Measurements from ENCODE around the gene IP6K3. TPM values are rescaled to one million over a fixed set of nuclear protein-coding genes. Genes with fewer than 3 reads are reported as not detected.

IP6K3 gene
- polyA plus RNA-seq, 1 experiment: 0.75 TPM

- POLR2A ChIA-PET: no interaction called here
- TF ChIP-seq CTCF (IDR thresholded peaks at IDR 0.05; ENCODE audit: insufficient read depth, low read depth, low read length): no peak
- peaks cover 18% of the 10 kb centered on the region for H3K36me3 ChIP-seq (ENCODE audit: control insufficient read depth, insufficient read depth, low read length)
- no peak for DNase-seq (ENCODE audit: low read depth)
- H3K27me3 ChIP-seq (ENCODE audit: control insufficient read depth, insufficient read depth, low read length): no peaks in the 10 kb centered on the region
- CTCF ChIA-PET: interaction anchor here (1.2 to 3.5 kb wide), 4 partner anchors 10 to 105 kb away, joined by 3 to 15 read pairs (median 6); no protein-coding TSS in a partner anchor
- H3K4me3 ChIP-seq (ENCODE audit: low read depth, low read length): no peak overlapping the region
These were observed 51.2 kb downstream of the IP6K3 start for GRCh38 chr6:33695451-33695887.

GRCh38 chr6:33694977-33695376 lies 51.7 kb downstream of the IP6K3 start:
- no peak for DNase-seq (ENCODE audit: low read depth)
- ChIA-PET CTCF (interaction anchor here (1.2 to 3.5 kb wide), 4 partner anchors 10 to 105 kb away, joined by 3 to 15 read pairs (median 6); no protein-coding TSS in a partner anchor), POLR2A (no interaction called here)
- TF ChIP-seq CTCF (IDR thresholded peaks at IDR 0.05; ENCODE audit: insufficient read depth, low read depth, low read length): no peak
- Histone ChIP-seq H3K27me3 (ENCODE audit: control insufficient read depth, insufficient read depth, low read length) (no peaks in the 10 kb centered on the region), H3K36me3 (ENCODE audit: control insufficient read depth, insufficient read depth, low read length) (peaks cover 21% of the 10 kb centered on the region), H3K4me3 (ENCODE audit: low read depth, low read length) (no peak overlapping the region)

GRCh38 chr6:33694401-33694931 lies 52.2 kb downstream of the IP6K3 start:
- no peak for TF ChIP-seq CTCF (IDR thresholded peaks at IDR 0.05; ENCODE audit: insufficient read depth, low read depth, low read length)
- no peak overlapping the region for H3K4me3 ChIP-seq (ENCODE audit: low read depth, low read length)
- H3K36me3 ChIP-seq (ENCODE audit: control insufficient read depth, insufficient read depth, low read length): peaks cover 21% of the 10 kb centered on the region
- ChIA-PET POLR2A (no interaction called here), CTCF (interaction anchor here (0.9 to 3.5 kb wide), 7 partner anchors 8 to 111 kb away, joined by 3 to 15 read pairs (median 8); no protein-coding TSS in a partner anchor)
- DNase-seq (ENCODE audit: low read depth): no peak
- no peaks in the 10 kb centered on the region for H3K27me3 ChIP-seq (ENCODE audit: control insufficient read depth, insufficient read depth, low read length)

GRCh38 chr6:33693186-33694105 lies 53.3 kb downstream of the IP6K3 start:
- no peak for DNase-seq (ENCODE audit: low read depth)
- CTCF ChIA-PET: interaction anchor here (0.8 to 3.5 kb wide), 8 partner anchors 9 to 110 kb away, joined by 3 to 15 read pairs (median 6); partner anchors contain the start of gene UQCC2
- Histone ChIP-seq H3K27me3 (ENCODE audit: control insufficient read depth, insufficient read depth, low read length) (no peaks in the 10 kb centered on the region), H3K4me3 (ENCODE audit: low read depth, low read length) (no peak overlapping the region), H3K36me3 (ENCODE audit: control insufficient read depth, insufficient read depth, low read length) (peaks cover 30% of the 10 kb centered on the region)
- POLR2A ChIA-PET: no interaction called here
- TF ChIP-seq CTCF (IDR thresholded peaks at IDR 0.05; ENCODE audit: insufficient read depth, low read depth, low read length): no peak

- POLR2A ChIA-PET: no interaction called here
- DNase-seq (ENCODE audit: low read depth): no peak
These were observed 53.9 kb downstream of the IP6K3 start for GRCh38 chr6:33692760-33693158.

More at GRCh38 chr6:33692760-33693158, 53.9 kb downstream of the IP6K3 start:
- CTCF ChIA-PET: interaction anchor here (0.6 to 3.5 kb wide), 7 partner anchors 8 to 110 kb away, joined by 3 to 15 read pairs (median 8); no protein-coding TSS in a partner anchor
- H3K27me3 ChIP-seq (ENCODE audit: control insufficient read depth, insufficient read depth, low read length): no peaks in the 10 kb centered on the region
- no peak for TF ChIP-seq CTCF (IDR thresholded peaks at IDR 0.05; ENCODE audit: insufficient read depth, low read depth, low read length)
- no peak overlapping the region for H3K4me3 ChIP-seq (ENCODE audit: low read depth, low read length)
- peaks cover 28% of the 10 kb centered on the region for H3K36me3 ChIP-seq (ENCODE audit: control insufficient read depth, insufficient read depth, low read length)

Measured in BJ (cell line).